Spleen (tissue), 7 donors: Measurements from ENCODE around the gene PSD2.

ENCODE experiments used
- CTCF ChIP-seq, 11 experiments: fragments of 200-600 bp in 7 of 11; fragments of 450-650 bp in 4 of 11; sonication (generic) in 4 of 11; IDR thresholded peaks in 8 of 11; conservative IDR thresholded peaks in 3 of 11; 1 replicate in 7 of 11; 2 replicates in 4 of 11; pipeline versions ENCODE4 v1.4.0 to v1.8.0; 2016 to 2021; ENCODE audit warnings: antibody characterized with exemption in 11 of 11, inconsistent platforms in 4 of 11, mild to moderate bottlenecking in 1 of 11
- POLR2A ChIP-seq, 3 donors: fragments of 450-650 bp; IDR thresholded peaks; one replicate each; pipeline ENCODE4 v1.5.1; 2017; ENCODE audit warnings: antibody characterized with exemption in 3 of 3, mild to moderate bottlenecking in 1 of 3
- POLR2AphosphoS5 ChIP-seq, 3 donors: sonication (generic); formaldehyde crosslinking; IDR thresholded peaks; one replicate each; pipeline ENCODE4 v1.5.1; 2017; ENCODE audit warnings: antibody characterized with exemption in 3 of 3
- donor health status: DM: no; HTN: no; CAD: no; lungs with moderate emphysema.
- donor health status: DM: no; HTN: no; CAD: no.
- donor health status: DM: no; HTN: no; CAD: no.

- TF ChIP-seq CTCF (IDR thresholded peaks at IDR 0.05 in 8 of 11, conservative IDR thresholded peaks at IDR 0.05 in 3 of 11) (no peak), POLR2A (IDR thresholded peaks at IDR 0.05) (no peak), POLR2AphosphoS5 (IDR thresholded peaks at IDR 0.05) (no peak)
Measured at GRCh38 chr5:139776861-139777260, 18.7 kb upstream of the PSD2 start.
